ENCODE results near the gene ATP6V0B. TPM values are rescaled to one million over a fixed set of nuclear protein-coding genes. Genes with fewer than 3 reads are reported as not detected.

Gene ATP6V0B
- total and polyA plus RNA-seq, 9 of the 15 experiments (the other 6 are each of a cell fraction or from before 2014, with no cell fraction given), result 137 to 328 (median 220) TPM

DNA sequence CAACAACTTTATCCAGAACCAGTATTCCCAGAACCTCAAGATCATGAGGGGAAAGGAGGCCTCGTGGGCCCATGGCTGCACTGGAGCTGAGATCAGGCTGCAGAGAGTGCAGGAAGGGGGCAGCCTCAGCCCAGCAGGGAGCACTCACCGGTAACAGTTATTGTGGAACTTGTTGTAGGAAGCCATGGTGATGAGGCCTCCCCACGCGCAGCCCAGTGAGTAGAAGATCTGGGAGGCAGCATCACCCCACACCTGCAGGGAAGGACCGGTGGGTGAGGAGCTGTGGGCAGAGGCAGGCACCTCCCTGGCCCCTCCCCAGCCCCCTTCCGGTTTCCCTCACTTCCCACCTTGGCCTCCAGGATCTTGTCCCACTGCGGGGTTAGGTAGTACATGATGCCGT lies 27.4 kb downstream of the ATP6V0B start (continued):
- no peak for TF ChIP-seq KAT7 (CRISPR knock-in tag; IDR thresholded peaks at IDR 0.05; ENCODE audit: borderline replicate concordance)
- no peak for TF ChIP-seq ZNF778 (CRISPR knock-in tag; IDR thresholded peaks at IDR 0.05)
- no peak for TF ChIP-seq KAT8 (IDR thresholded peaks at IDR 0.05; ENCODE audit: low read depth)
- no peak for TF ChIP-seq GTF2A2 (tag; IDR thresholded peaks at IDR 0.05)
- no peak for TF ChIP-seq CTCF (IDR thresholded peaks at IDR 0.05 in 2 of 3, conservative IDR thresholded peaks at IDR 0.05 in 1 of 3; ENCODE audit: insufficient read depth in 2 of 3, low read depth in 1 of 3, low read length in 3 of 3)
- no peak for TF ChIP-seq SMARCC2 (IDR thresholded peaks at IDR 0.05; ENCODE audit: low read depth)

- no peaks in the 10 kb centered on the region for H3K79me2 ChIP-seq (ENCODE audit: control insufficient read depth, insufficient read depth, low read length)
- no peak for ATAC-seq
- no peak overlapping the region for H3K4me2 ChIP-seq (ENCODE audit: insufficient read depth, low read length)
- peaks cover 5% of the 10 kb centered on the region for H3K9me1 ChIP-seq (ENCODE audit: control insufficient read depth, insufficient read depth, low read length)
- peak; percentile 20 to 50 (median 48); a peak in 4 of 6 replicates for TF ChIP-seq CTCF (IDR thresholded peaks at IDR 0.05 in 2 of 3, conservative IDR thresholded peaks at IDR 0.05 in 1 of 3; ENCODE audit: insufficient read depth in 2 of 3, low read depth in 1 of 3, low read length in 3 of 3)
- TF ChIP-seq, protein P1, sequence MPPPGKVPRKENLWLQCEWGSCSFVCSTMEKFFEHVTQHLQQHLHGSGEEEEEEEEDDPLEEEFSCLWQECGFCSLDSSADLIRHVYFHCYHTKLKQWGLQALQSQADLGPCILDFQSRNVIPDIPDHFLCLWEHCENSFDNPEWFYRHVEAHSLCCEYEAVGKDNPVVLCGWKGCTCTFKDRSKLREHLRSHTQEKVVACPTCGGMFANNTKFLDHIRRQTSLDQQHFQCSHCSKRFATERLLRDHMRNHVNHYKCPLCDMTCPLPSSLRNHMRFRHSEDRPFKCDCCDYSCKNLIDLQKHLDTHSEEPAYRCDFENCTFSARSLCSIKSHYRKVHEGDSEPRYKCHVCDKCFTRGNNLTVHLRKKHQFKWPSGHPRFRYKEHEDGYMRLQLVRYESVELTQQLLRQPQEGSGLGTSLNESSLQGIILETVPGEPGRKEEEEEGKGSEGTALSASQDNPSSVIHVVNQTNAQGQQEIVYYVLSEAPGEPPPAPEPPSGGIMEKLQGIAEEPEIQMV (tag; conservative IDR thresholded peaks at IDR 0.05; ENCODE audit: low read depth), result no peak
- peak; percentile 35; the same call in 1 of the 2 replicates for TF ChIP-seq POLR2G (IDR thresholded peaks at IDR 0.05; ENCODE audit: low read depth, low read length)
- TF ChIP-seq ETV6 (IDR thresholded peaks at IDR 0.05; ENCODE audit: borderline replicate concordance in 1 of 2, low read depth in 2 of 2, low read length in 1 of 2), result no peak
- no peak for TF ChIP-seq ETV6 (CRISPR knock-in tag; IDR thresholded peaks at IDR 0.05; ENCODE audit: borderline replicate concordance)
- TF ChIP-seq ZBTB7A (IDR thresholded peaks at IDR 0.05; ENCODE audit: borderline replicate concordance, control insufficient read depth, low read depth, low read length), result peak; percentile 87
- peaks cover 0 to 49% of the 10 kb centered on the region in 2 experiments; a peak in 3 of 5 replicates for H3K4me1 ChIP-seq (replicated peaks in 1 of 2; ENCODE audit: control insufficient read depth in 2 of 2, insufficient read depth in 2 of 2, low read length in 2 of 2)
- FAIRE-seq, result no peak
- no peak overlapping the region for H3K9ac ChIP-seq (ENCODE audit: insufficient read depth in 1 of 2, low read depth in 2 of 2, low read length in 2 of 2)
- DNase-seq (ENCODE audit: extremely low read depth in 1 of 4, low spot score in 3 of 4), result no peak
- ChIA-PET CTCF (ENCODE audit: low intra/inter-chr PET ratio) (interaction anchor here (0.6 to 0.9 kb wide), 2 partner anchors 45 to 608 kb away, joined by 3 read pairs; no protein-coding TSS in a partner anchor), POLR2A (interaction anchor here (0.9 to 2.1 kb wide), 2 partner anchors 12 to 34 kb away, joined by 5 to 8 read pairs; no protein-coding TSS in a partner anchor)
- peaks cover 3% of the 10 kb centered on the region; the same call in 1 of the 3 replicates for H3K36me3 ChIP-seq (ENCODE audit: control insufficient read depth, insufficient read depth, low read length)
- BruUV-seq (replicated peaks), result no TSS peak
- 69% methylated on average over 13 of the region's 14 CpGs for WGBS (ENCODE audit: insufficient coverage, low coverage, missing lambda C conversion rate)
- no peak overlapping the region for H3K4me3 ChIP-seq
- intact Hi-C loops (cut with micrococcal nuclease), result no loop called here
- H3K27me3 ChIP-seq (ENCODE audit: control insufficient read depth in 2 of 2, insufficient read depth in 2 of 2, low read length in 2 of 2), result no peaks in the 10 kb centered on the region
- H4K20me1 ChIP-seq (replicated peaks; ENCODE audit: control insufficient read depth, insufficient read depth, low read length), result no peaks in the 10 kb centered on the region
- no peak overlapping the region for H2AFZ ChIP-seq (ENCODE audit: low read depth, low read length)
- in situ Hi-C loops (cut with MboI), result no loop called here
- H3K9me3 ChIP-seq (replicated peaks; ENCODE audit: control insufficient read depth, insufficient read depth, low read depth, low read length), result no peaks in the 10 kb centered on the region
- H3K27ac ChIP-seq (ENCODE audit: extremely low read depth, low read depth, low read length), result no peak overlapping the region
These were observed 27.9 kb downstream of the ATP6V0B start for GRCh38 chr1:44002606-44003157.

Measured in K562 (cell line).